OCI-M2 (cell line): ENCODE data around the gene ZFP36.
"Not testable (repeated sequence)": the region's sequence is repeated elsewhere in the genome, so short reads cannot be mapped to it uniquely, and the experiment has no call there.

Source experiments
- DNase-seq: peaks from one replicate; lab custom pipeline; 2025; ENCODE audit not compliant: unreplicated experiment; lab: John Stamatoyannopoulos, UW

The ZFP36 gene, protein sequence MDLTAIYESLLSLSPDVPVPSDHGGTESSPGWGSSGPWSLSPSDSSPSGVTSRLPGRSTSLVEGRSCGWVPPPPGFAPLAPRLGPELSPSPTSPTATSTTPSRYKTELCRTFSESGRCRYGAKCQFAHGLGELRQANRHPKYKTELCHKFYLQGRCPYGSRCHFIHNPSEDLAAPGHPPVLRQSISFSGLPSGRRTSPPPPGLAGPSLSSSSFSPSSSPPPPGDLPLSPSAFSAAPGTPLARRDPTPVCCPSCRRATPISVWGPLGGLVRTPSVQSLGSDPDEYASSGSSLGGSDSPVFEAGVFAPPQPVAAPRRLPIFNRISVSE

DNA sequence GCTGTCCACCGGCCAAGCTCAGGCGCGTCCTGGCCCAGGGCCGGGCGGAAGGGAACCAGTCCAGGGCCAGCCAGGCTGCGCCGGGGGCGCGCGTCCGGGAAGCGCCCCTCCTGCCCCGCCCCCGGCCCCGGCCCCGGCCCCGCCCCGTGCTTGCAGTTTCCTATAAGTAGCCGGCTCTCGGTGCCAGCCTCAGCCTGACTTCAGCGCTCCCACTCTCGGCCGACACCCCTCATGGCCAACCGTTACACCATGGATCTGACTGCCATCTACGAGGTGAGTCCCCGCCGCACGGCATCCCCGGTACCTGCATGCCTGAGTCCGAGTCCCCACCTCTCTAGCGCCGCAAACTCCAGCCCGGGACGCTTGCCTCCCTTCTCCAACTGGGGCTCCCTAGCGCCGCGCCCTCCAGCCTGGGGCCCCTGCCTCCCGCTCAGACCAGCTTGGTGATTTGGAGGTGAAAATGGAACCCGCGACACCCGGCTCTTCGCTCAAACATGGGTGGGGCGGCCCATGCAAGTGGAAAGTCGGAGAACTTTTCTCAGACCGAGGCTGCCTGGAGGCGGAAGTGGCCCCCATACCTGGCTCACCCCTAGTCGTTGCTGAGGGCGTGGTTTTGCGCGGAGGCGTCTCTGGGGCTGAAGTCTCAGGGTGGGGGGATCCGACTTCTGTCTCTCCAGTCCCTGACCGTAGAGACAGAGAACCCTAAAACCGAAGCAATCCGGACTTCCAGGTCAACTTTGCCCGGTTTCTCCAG, at the start of gene ZFP36:
Gene ZFP36, plus strand, starts transcription at position 192 of the 754 bp plus-strand sequence. Its CDS starts 58 bp downstream, at position 250.
- DNase-seq = peak; percentile 69

DNA sequence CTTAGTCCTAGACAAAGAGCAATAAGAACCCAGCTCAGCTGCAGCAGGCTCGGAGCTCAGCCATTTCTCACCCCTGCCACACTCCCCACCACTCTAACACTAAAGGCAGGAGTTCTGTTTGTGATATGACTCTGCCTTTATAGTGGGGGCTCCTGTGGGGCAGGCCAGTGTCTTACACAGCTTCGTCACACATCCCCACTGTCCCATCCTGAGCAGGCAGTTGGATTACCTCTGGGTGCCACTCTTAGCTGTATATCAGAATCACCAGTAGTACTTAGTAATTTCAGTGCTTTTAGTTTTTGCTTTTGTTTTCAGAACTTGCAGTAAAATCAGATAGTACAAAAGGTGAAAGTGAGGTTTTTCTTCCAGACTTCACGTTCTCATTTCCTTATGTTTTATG, 47.6 kb upstream of the ZFP36 start:
- DNase-seq = no peak

GRCh38 chr19:39360599-39360998, 46.0 kb upstream of the ZFP36 start:
- no peak for DNase-seq

DNA sequence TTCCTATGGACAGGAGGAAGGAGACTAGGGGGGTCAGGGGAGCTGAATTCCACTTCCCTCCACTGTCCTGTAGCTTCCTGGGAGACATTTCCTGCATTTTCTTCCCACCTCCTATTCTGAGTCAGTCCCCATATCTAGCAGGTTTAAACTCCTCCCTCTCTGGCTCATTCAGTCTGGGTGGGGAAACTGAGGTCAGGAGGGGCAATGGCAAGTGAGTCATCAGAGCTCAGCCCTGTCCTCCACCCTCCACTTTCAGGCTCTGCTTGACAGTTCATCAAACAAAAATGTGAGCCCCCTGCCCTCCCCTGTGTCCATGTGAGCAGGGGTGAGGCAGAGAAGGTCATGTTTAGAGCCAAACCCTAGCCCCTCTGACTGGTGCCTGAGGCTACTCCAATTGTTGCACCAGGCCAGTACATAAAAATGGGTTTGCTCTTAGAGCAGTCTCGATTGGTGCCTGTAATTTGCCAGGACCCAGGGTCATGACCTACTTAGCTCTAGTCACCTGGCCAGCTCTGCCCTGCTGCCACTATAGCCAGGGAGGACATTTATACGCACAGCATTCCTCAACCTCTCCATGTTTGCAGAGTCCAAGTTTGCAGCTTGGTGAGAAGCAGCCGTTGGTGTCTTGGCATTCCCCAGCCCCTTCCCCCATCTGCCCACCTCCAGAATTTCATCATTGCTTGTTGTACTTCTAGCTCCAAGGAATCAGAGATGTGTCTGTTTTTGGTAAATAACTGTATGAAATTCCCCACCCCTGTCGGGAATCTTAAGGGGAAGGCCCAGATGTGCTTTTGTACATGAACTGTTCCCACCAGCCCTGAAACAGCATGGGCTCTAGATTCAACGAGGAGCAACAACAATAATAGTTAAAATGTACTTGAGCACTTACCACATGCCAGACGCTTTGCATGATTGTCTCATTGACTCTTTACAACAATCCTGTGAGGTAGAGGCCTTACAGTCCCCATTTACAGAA, 43.7 kb upstream of the ZFP36 start:
- DNase-seq = no peak

DNA sequence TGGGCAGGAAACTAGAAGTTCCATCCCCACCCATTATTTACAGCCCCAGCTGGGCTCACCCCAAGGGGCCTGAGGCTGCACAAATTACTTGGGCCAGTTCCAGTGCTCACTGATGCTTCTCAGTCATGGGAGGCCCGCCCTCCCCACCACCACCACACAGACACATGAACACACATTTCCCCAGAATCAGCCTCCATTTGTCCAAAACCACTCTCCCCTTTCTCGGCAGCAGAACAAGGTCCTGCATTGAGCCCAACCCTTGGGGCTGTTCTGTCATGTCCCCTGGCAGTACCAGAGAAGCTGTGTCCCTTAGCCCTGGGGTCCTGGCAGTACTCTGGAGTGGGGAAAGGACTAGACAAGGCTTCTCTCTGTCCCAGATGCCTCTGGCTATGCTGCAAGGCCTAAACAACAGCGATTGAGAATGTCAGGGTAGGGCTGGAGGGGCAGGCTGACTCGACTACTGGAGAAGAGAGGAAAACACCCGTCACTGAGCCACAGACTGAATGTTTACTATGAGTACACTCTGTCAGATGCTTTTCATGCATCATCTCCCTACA, 42.7 kb upstream of the ZFP36 start:
- DNase-seq = no peak

GRCh38 chr19:39365531-39365930, 41.1 kb upstream of the ZFP36 start:
- no peak for DNase-seq

- no peak for DNase-seq
These were observed 37.4 kb upstream of the ZFP36 start for GRCh38 chr19:39369200-39369599.

DNA sequence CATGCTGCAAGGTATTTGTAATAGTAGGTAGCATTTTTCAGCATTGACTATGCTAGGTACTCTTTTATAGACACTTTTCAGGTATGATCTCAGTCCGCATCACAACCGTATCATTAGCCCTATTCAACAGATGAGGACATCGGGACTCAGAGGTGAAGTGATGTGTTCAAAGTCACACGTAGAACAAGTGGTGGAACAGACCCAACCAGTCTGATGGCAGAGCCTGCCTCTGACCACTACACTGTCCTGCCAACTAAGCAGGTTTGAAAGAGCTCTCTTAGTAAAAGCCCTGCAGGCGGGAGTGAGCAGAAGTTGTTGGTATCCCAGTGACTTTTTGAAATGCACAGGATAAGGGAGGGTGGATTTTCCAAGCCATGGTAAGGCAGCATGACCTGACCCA, 35.9 kb upstream of the ZFP36 start:
- DNase-seq = no peak

DNA sequence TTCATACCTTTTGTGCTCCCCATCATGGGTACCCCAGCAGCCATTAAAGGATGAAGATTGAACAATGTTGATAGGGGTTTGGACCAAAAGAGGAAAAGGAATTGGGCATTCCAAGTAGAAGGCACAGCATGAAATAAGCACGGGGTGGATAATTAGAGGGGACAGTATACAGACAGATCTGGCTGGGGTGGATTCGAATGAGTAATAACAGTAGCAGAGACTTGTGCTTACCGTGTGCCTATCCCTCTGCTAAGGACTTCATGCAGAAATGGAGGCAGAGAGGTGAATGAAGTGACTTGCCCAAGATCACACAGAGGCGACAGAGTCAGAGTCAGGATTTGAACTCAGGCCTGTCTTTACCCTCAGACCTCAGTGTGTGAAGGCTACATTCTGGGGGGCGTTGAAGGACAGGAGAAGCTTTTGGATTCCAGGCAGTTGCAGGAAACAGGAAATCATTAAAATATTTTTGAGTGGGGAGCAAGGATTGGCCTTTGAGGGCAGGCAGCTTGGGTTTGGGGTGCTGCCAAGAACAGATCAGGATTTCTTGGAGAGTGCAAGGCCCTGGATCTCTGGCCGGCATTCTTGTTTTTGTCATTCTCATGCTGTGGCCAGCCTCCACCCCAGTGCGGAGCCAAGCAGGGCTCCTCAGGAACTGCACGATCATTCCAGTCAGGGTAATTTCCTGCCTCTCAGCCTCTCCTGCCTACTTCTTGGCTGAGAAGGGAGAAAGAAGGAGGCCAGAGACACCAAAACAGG, 34.4 kb upstream of the ZFP36 start:
- no peak for DNase-seq

- DNase-seq = no peak
These were observed 33.7 kb upstream of the ZFP36 start for GRCh38 chr19:39372941-39373340.

DNA sequence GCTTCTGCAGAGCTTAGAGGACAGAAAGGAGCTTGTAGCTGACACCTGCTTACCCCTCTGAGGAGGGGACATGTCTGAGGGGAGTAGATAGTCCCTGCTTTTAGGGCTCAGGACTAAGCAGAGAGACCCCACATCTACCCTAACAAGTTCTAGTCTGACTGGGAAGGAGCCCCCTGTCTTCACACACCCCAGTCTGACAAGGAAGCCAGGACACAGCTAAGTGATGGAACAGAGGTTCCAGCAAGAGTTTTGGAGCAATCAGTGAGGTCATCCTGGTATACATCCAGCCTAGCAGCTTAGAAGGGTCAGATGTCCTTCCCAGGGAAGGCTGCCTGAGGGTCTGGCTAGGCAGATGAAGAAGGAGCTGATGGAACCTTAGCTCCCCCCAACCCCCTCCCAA, 30.7 kb upstream of the ZFP36 start:
- no peak for DNase-seq

GRCh38 chr19:39377373-39378362, 29.0 kb upstream of the ZFP36 start:
- no peak for DNase-seq

- DNase-seq = not testable (repeated sequence)
These were observed 27.3 kb upstream of the ZFP36 start for GRCh38 chr19:39379366-39379765.

DNA sequence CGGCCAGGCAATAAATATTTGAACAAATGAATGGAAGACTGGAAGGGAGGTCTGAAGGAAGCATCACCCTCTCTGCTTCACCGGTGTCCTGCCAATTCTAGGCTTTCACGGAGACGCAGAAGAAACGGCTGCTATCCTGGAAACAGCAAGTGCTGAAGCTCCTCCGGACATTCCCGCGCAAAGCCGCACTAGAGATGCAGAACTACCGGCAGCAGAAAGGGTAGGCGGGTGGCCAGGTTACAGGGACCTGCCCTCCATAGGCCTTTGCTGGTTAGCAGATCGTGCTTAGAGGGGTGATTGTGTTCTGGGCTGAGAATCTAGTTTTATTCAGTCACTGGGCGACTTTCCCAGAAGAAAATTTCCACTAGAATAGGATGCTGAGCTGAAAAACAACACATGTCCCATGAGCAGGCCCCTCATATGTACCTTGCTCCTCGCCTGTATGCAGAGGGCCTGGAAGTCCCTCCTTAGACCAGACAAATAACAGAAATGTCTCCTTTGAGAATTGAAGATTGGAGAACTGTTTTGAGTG, 26.7 kb upstream of the ZFP36 start:
- DNase-seq = no peak

DNA sequence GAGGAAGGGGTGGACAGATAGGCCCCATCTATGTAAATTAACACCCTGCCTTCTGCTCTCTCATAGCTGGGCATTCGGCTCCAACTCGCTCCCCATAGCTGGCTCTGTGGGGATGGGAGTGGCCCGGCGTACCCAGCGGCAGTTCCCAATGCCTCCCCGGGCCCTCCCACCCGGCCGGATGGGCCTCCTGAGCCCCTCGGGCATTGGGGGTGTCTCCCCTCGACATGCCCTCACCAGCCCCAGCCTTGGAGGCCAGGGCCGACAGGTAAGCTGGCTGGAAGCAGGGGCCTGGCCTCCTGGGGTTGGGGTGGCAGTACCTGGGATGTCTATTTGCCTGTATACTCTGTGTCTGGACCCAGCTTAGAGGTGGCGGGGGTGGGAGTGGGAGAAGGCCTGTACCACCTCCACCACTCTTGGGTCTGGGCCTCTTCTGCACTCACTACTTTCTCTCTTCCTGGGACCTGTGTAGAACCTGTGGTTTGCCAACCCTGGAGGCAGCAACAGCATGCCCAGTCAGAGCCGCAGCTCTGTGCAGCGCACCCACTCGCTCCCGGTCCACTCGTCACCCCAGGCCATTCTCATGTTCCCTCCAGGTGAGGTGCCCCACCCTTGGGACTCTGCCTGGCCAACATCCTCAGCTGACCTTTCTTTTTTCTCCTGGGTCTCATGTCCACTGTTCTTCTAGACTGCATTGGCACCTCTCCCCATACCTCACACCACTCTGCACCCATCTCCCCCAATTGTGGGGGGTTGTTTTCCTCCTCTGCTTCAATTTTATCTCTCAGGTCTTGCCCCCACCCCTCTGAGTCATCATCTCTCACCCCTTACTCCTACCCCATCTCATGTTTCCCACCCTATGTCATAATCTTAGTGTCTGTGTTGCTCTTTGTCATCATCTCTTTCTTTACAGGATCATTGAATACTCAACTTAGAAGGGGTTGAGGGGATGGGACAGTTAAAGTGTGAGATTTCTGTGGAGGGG, 25.8 kb upstream of the ZFP36 start:
- no peak for DNase-seq

DNA sequence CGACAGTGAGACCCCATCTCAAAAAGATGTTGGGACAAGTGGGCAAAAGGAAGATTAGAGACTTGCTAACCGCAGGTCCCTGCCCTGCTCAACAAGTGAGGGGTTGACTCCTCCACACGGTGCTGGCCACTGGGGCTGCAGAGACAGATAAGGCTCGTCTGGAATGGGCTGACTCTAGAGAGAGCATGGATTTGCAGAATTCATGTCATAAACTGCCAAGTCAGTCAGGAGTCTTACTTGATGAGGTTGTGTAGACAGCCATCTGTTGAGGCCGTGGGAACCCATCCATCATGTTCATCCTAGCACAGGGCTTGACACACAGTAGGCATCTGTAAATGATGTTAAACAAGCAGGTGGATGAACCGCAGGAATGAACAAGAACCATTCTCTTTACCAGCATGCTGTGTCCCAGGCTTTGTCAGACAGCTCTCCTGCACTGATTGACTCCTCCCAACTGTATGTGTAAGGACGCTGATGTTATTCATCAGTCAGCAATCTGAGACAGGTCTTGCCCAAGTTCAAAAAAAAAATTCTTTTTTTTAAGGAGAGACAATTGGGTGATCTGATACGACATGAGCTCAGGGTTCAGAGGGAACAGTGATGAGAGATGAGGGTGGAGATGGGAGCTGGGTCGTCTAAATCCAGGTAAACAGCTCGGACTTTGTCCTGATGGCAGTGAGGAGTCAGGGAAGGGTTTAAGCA, 24.6 kb upstream of the ZFP36 start:
- peak; percentile 87 for DNase-seq
